SK-N-SH (cell line): ENCODE data around the gene DSTN.

Experiments used
- EP300 ChIP-seq, 2 experiments: IDR thresholded peaks; 2 replicates each; pipeline versions ENCODE4 v1.4.0 to v1.6.1; 2012; ENCODE audit warnings: borderline replicate concordance in 1 of 2, low read depth in 1 of 2, low read length in 1 of 2
- EZH2phosphoT487 ChIP-seq: fragments of 200-600 bp; sonication (generic); IDR thresholded peaks from 2 replicates; pipeline ENCODE4 v1.6.1; 2017; ENCODE audit warnings: low read depth, mixed run types, mild to moderate bottlenecking, antibody characterized with exemption, moderate library complexity, borderline replicate concordance
- FOXJ3 ChIP-seq: sonication (generic); formaldehyde crosslinking; IDR thresholded peaks from 2 replicates; pipeline ENCODE4 v1.5.1; 2020; ENCODE audit warnings: mild to moderate bottlenecking, missing genetic modification reagents
- FOXM1 ChIP-seq: IDR thresholded peaks from 2 replicates; pipeline ENCODE4 v1.4.0; 2012; ENCODE audit warnings: low read depth, mild to moderate bottlenecking
- GABPA ChIP-seq: IDR thresholded peaks from 2 replicates; pipeline ENCODE4 v1.4.0; 2012; ENCODE audit warnings: low read depth, mild to moderate bottlenecking
- GATA2 ChIP-seq: sonication (generic); formaldehyde crosslinking; IDR thresholded peaks from 2 replicates; pipeline ENCODE4 v1.5.0; 2020; ENCODE audit warnings: mild to moderate bottlenecking, missing genetic modification reagents
- MXI1 ChIP-seq: IDR thresholded peaks from 2 replicates; pipeline ENCODE4 v1.6.1; 2012; ENCODE audit warnings: mild to moderate bottlenecking, low read depth, low read length, improper control_type of control experiment
- RCOR1 ChIP-seq: fragments of 150-350 bp; IDR thresholded peaks from 2 replicates; pipeline ENCODE4 v1.6.1; 2017; ENCODE audit warnings: antibody characterized with exemption, low read length
- SMC3 ChIP-seq: IDR thresholded peaks from 2 replicates; pipeline ENCODE4 v1.6.1; 2012; ENCODE audit warnings: low read depth, low read length, improper control_type of control experiment
- TAF1 ChIP-seq: IDR thresholded peaks from 2 replicates; pipeline ENCODE4 v1.6.1; 2012; ENCODE audit warnings: low read depth, mild to moderate bottlenecking, low read length, moderate library complexity, borderline replicate concordance
- TEAD4 ChIP-seq: IDR thresholded peaks from 2 replicates; pipeline ENCODE4 v1.4.0; 2012; ENCODE audit warnings: mild to moderate bottlenecking, borderline replicate concordance; ENCODE audit not compliant: insufficient read depth
- TF ChIP-seq, protein P1 (sequence below): fragments of 200-600 bp; sonication (generic); IDR thresholded peaks from 2 replicates; pipeline ENCODE4 v1.6.1; 2017; ENCODE audit warnings: antibody characterized with exemption, mild to moderate bottlenecking, moderate library complexity
- TF ChIP-seq, protein P2 (sequence below): IDR thresholded peaks from 2 replicates; pipeline ENCODE4 v1.4.0; 2012; ENCODE audit warnings: low read depth
- TF ChIP-seq, protein P3 (sequence below): IDR thresholded peaks from 2 replicates; pipeline ENCODE4 v1.6.1; 2012; ENCODE audit warnings: mild to moderate bottlenecking, low read depth, low read length, moderate library complexity

DNA sequence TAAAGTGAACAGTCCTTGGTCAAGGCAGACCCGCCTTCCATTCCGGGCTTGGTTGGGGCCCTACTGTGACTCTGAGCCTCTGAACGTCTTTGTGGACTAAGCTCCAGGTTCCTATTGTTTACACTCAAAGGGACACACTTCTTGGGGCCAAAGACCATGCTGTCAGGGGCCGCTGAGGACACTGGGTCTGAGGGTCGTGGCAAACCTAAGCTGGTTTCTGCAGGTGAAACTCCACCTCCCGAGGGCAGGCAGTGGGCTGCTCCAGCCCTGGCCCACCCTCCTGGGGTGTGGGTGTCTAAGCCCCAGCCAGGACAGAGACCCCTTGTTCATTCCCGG is 43.1 kb downstream of the DSTN start:
- TF ChIP-seq, protein P1, sequence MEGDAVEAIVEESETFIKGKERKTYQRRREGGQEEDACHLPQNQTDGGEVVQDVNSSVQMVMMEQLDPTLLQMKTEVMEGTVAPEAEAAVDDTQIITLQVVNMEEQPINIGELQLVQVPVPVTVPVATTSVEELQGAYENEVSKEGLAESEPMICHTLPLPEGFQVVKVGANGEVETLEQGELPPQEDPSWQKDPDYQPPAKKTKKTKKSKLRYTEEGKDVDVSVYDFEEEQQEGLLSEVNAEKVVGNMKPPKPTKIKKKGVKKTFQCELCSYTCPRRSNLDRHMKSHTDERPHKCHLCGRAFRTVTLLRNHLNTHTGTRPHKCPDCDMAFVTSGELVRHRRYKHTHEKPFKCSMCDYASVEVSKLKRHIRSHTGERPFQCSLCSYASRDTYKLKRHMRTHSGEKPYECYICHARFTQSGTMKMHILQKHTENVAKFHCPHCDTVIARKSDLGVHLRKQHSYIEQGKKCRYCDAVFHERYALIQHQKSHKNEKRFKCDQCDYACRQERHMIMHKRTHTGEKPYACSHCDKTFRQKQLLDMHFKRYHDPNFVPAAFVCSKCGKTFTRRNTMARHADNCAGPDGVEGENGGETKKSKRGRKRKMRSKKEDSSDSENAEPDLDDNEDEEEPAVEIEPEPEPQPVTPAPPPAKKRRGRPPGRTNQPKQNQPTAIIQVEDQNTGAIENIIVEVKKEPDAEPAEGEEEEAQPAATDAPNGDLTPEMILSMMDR = no peak
- TF ChIP-seq, protein P2, sequence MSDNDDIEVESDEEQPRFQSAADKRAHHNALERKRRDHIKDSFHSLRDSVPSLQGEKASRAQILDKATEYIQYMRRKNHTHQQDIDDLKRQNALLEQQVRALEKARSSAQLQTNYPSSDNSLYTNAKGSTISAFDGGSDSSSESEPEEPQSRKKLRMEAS = no peak
- TF ChIP-seq TAF1 (no peak), EP300 (IDR thresholded peaks at IDR 0.05; ENCODE audit: borderline replicate concordance in 1 of 2, low read depth in 1 of 2, low read length in 1 of 2) (no peak), RCOR1 (no peak), SMC3 (no peak), FOXM1 (no peak), EZH2phosphoT487 (no peak), MXI1 (no peak), GATA2 (CRISPR knock-in tag) (no peak), TEAD4 (no peak), GABPA (no peak), FOXJ3 (CRISPR knock-in tag) (no peak)
- TF ChIP-seq, protein P3, sequence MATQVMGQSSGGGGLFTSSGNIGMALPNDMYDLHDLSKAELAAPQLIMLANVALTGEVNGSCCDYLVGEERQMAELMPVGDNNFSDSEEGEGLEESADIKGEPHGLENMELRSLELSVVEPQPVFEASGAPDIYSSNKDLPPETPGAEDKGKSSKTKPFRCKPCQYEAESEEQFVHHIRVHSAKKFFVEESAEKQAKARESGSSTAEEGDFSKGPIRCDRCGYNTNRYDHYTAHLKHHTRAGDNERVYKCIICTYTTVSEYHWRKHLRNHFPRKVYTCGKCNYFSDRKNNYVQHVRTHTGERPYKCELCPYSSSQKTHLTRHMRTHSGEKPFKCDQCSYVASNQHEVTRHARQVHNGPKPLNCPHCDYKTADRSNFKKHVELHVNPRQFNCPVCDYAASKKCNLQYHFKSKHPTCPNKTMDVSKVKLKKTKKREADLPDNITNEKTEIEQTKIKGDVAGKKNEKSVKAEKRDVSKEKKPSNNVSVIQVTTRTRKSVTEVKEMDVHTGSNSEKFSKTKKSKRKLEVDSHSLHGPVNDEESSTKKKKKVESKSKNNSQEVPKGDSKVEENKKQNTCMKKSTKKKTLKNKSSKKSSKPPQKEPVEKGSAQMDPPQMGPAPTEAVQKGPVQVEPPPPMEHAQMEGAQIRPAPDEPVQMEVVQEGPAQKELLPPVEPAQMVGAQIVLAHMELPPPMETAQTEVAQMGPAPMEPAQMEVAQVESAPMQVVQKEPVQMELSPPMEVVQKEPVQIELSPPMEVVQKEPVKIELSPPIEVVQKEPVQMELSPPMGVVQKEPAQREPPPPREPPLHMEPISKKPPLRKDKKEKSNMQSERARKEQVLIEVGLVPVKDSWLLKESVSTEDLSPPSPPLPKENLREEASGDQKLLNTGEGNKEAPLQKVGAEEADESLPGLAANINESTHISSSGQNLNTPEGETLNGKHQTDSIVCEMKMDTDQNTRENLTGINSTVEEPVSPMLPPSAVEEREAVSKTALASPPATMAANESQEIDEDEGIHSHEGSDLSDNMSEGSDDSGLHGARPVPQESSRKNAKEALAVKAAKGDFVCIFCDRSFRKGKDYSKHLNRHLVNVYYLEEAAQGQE = no peak
